EH (cell line): ENCODE measurements around the gene STUM.

Experiments used
- DNase-seq: peaks from one replicate; pipeline ENCODE4 v3.0.0-alpha.2; 2015; ENCODE audit warnings: low read depth

Gene STUM

DNA sequence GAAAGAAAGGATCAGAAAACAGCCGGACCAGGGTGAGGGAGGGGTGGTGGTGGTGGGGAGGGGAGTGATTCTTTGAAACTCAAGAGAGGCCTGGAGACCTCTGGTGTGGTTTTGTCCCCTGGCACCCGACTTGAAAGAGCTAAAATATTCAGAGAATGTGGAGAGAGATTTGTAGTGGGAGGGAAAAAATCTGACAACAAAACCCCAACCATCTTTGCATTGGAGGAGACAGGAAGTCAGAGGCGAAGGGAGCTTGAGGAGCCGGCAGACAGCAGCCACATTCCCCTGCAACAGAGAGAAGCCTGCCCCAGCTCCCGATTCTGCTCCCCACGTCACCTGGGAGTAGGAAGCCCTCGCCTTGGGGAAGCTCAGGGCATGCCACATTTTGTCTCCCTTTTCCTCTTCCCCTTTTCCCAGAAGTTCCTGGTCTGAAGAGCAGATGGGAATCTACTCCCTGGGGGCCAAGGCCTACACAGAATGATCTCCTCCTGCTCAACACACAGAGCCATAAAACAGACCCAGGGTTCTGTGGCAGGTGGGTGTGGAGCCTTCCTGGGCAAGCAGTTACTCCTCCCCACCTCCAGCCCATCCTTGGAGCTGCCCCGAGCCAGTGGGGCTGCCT lies 105.6 kb downstream of the STUM start:
- peak; percentile 72 for DNase-seq

DNA sequence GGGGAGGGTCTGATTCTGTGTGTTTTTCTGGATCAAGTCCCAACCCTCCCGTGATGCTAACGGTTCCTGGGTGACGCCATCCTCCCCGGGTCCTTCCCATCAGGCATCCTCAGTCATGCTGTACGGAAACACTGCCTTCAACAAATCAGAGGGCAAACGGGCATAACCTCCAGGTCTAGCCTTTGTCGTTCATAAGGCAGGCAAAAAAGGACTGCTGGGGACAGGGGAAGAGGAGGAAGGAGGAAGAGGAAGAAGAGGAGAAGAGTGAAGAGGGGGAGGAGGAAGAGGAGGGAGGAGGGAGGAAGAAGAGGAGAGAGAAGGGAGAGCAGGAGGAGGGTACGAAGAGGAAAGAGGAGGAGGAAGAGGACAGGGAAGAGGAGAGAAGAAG lies 106.1 kb downstream of the STUM start:
- no peak for DNase-seq

DNA sequence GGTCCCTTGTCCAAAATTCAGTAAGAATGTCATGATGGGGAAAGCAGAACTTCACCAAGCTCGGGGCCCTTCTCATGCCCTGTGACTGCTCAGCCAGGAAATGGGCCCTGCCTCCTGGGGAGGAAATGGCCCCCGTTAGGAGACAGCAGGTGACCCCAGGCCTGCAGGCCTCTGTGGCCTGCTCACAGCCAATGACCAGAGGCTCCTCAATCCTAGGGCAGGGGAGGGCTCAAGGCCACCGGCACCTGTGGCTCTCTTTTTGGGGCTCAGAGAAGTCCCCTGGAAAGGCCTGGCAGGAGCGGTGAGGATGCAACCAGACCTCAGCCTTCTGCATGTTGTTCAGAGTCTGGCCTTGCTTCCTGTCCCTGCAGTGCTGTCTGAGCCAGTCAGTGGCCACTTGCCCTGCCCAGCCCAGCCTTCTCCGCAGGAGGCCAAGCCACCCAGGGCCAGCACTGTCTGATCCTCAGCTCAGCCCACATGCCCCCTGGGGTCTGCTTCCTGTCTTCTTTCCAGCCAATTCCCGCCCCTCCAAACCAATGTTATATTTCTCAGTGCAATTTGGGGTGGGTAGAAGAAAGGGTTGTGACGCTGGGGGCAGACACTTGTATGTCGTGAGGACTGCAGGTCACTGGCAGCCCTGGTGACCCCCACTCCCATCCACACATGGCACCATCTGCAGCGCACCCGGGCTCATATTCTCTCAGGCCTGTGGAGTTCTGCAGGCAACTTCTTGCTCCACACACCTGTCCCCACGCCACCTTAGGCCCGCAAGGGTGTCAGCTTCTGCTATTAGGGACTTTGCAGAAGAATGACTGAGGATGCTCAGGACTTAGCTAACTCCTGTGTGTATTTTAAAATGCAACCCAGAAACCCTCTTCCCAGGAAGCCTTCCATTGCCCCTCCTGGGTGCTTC lies 106.9 kb downstream of the STUM start:
- peak; percentile 52 for DNase-seq

DNA sequence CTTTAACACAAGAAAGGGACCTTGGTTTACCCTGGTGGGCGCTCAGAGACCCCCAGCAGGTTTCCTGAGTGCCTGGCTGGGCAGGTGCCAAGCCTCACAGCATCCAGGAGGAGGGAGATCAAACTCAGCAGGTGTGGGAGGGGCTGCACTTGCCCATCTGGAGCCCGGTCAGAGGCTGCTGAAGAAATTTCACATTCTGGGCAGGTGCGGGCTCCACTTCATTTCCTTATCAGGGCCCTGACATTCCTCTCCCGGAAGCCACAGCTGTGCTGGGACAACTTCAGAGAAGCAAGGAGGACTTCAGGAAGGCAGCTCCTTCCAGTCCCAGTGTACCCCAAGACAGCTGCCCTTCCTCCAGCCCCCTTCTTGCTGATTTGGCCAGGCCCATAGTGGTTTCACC lies 107.6 kb downstream of the STUM start:
- no peak for DNase-seq

DNA sequence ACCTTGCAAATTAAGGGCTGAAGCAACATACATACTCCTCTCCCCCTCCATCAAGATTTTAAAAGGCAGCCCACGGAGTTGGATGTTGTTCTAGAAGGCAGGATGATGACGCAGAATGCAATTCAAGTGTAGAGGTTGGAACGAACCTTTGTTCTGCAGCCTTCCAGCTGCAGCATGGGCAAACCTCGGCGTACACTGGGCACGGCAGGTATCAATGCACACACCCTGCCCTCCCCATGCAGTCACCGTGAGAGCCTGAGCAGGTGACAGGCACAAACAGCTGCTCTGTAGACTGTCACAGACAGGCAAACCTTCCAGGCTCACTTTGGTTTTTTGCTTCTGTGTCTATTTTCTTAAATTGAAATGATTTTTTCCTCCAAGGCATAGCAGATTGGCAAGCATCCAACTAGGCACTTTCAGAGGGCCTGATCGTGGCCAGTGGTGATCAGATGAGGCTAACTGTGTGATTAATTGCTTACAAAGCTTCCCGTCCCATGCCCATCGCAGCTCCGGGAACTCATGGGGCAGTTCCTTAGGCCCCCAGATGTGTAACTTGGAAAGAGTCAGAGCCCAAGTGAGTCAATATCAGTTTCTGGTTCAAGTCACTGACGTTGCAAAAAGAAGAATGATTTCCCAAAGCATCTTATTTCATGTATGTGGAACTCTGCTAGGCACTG lies 108.2 kb downstream of the STUM start:
- peak; percentile 71 for DNase-seq

DNA sequence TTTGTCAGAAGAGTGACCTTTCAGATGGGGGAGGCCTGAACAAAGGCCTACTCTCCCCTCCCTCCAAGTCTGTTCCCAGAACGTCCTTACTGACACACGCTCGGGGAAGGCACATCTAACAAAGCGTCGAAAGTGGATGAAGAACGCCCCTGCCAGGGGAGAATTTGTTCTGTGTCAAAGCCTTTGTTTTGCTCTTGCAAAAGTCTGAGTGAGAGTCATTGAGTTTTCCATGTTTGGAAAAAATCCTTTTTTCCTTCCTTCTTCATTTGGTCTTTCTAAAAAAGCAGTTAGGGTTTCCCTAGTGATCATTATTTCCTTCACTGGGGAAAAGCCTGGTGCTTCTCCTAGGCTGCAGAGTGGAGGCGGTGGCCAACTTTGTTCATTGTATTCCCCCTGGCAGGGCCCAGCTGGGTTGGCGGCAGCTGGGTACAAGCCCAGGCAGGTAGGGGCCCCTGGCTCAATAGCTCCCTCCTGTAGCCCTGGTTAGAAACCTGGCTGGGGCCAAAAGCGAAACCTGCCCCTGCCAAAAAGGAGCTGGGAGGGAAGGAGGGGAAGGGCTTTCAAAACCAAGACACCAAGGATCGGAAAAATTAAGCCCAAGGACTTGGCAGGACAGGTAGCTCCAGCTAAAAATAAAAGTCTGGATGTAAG lies 109.5 kb downstream of the STUM start:
- DNase-seq: no peak

DNA sequence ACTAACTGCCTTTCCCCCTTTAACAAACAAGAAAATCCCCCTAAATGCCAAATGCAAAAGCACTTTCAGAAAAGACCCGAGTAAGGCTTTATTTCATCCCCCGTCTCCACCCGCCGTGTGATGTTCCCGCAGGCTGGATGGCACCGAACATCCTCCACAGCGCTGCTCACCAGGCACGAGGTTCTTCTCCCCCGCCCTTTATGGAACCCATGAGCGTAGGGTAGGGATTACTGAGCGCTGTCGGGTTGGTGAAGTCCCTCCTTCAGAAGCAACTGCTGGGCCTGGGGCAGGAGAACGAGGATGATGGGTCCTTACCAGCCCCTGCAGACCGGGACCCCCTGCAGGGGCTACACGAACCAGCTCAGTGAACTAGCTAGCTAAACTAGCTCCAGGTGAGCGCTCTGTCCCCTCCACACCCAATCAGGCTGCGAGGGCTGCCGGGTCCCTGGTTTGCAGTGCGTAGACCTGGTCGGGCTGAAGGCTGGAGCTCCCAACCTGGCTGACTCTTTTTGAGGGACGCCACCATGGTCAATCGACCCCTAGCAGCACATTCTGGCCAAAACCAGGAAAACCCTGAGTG lies 110.1 kb downstream of the STUM start:
- DNase-seq: no peak
